ENCODE results near the gene PRKAA1.

- TF ChIP-seq EZH2 (IDR thresholded peaks at IDR 0.05) (no peak), POLR2AphosphoS5 (IDR thresholded peaks at IDR 0.05; ENCODE audit: borderline replicate concordance, low read depth, low read length) (no peak), FOXP2 (optimal IDR thresholded peaks at IDR 0.05; ENCODE audit: control extremely low read depth, extremely low read length, insufficient read depth) (no peak)
These were observed 48.2 kb upstream of the PRKAA1 start for GRCh38 chr5:40846371-40846770.
